Activated CD4-positive, alpha-beta T cell treated with anti-CD3 and anti-CD28 coated beads for 4 hours (primary cell): ENCODE measurements around the gene SEMA4C.

Experiments
- DNase-seq, 2 donors: peaks; one replicate each; pipeline ENCODE4 v3.0.0-alpha.2; 2020

The SEMA4C gene

GRCh38 chr2:96869822-96870625, at the start of gene SEMA4C:
SEMA4C (minus strand) TSS chr2:96870080; CDS start chr2:96867886, 2,194 bp downstream.
- DNase-seq, result peak; percentile 57 to 59

GRCh38 chr2:96918754-96919550, 49.1 kb upstream of the SEMA4C start:
- DNase-seq, result no peak

GRCh38 chr2:96918092-96918753, 48.3 kb upstream of the SEMA4C start:
- no peak for DNase-seq

- DNase-seq, result no peak
These were observed 47.0 kb upstream of the SEMA4C start for GRCh38 chr2:96916646-96917543.

- no peak for DNase-seq
These were observed 46.3 kb upstream of the SEMA4C start for GRCh38 chr2:96916156-96916630.

- DNase-seq, result no peak
These were observed 44.5 kb upstream of the SEMA4C start for GRCh38 chr2:96914332-96914731.

- peak; percentile 49 to 57 for DNase-seq
These were observed 43.7 kb upstream of the SEMA4C start for GRCh38 chr2:96913398-96914202.

- no peak for DNase-seq
These were observed 43.2 kb upstream of the SEMA4C start for GRCh38 chr2:96913117-96913397.

- DNase-seq, result no peak
These were observed 42.7 kb upstream of the SEMA4C start for GRCh38 chr2:96912346-96913116.

GRCh38 chr2:96909611-96910021, 39.7 kb upstream of the SEMA4C start:
- DNase-seq, result no peak

GRCh38 chr2:96907115-96908041, 37.5 kb upstream of the SEMA4C start:
- no peak for DNase-seq

- no peak for DNase-seq
These were observed 36.8 kb upstream of the SEMA4C start for GRCh38 chr2:96906729-96907114.

- no peak for DNase-seq
These were observed 33.9 kb upstream of the SEMA4C start for GRCh38 chr2:96903815-96904214.

- no peak for DNase-seq
These were observed 33.4 kb upstream of the SEMA4C start for GRCh38 chr2:96903318-96903717.

GRCh38 chr2:96900237-96900636, 30.4 kb upstream of the SEMA4C start:
- no peak for DNase-seq

GRCh38 chr2:96899413-96899741, 29.5 kb upstream of the SEMA4C start:
- no peak for DNase-seq

GRCh38 chr2:96898641-96899412, 28.9 kb upstream of the SEMA4C start:
- DNase-seq, result no peak

GRCh38 chr2:96898135-96898505, 28.2 kb upstream of the SEMA4C start:
- DNase-seq, result no peak

GRCh38 chr2:96897491-96898134, 27.7 kb upstream of the SEMA4C start:
- no peak for DNase-seq
